ENCODE measurements around the gene MMP14.

DNA sequence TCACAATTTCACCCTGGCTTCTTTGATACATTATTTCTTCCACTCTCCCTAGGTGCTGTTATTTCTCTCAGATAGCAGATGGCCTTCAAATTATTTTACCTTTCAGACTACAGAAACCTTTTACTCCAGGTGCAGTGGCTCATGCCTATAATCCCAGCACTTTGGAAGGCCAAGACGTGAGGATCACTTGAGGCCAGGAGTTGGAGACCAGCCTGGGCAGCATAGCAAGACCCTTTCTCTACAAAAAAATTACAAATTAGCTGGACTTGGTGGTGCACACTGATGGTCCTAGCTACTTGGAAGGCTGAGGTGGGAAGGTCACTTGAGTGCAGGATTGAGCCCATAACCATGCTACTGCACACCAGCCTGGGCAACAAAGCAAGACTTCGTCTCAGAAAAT lies 44.2 kb upstream of the MMP14 start:
- TF ChIP-seq, protein P1, sequence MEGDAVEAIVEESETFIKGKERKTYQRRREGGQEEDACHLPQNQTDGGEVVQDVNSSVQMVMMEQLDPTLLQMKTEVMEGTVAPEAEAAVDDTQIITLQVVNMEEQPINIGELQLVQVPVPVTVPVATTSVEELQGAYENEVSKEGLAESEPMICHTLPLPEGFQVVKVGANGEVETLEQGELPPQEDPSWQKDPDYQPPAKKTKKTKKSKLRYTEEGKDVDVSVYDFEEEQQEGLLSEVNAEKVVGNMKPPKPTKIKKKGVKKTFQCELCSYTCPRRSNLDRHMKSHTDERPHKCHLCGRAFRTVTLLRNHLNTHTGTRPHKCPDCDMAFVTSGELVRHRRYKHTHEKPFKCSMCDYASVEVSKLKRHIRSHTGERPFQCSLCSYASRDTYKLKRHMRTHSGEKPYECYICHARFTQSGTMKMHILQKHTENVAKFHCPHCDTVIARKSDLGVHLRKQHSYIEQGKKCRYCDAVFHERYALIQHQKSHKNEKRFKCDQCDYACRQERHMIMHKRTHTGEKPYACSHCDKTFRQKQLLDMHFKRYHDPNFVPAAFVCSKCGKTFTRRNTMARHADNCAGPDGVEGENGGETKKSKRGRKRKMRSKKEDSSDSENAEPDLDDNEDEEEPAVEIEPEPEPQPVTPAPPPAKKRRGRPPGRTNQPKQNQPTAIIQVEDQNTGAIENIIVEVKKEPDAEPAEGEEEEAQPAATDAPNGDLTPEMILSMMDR (conservative IDR thresholded peaks at IDR 0.05 in 1 of 2, IDR thresholded peaks at IDR 0.05 in 1 of 2; ENCODE audit: extremely low read depth in 1 of 2, insufficient read depth in 1 of 2, low read depth in 1 of 2, low read length in 2 of 2) = no peak
- TF ChIP-seq EZH2 (IDR thresholded peaks at IDR 0.05; ENCODE audit: borderline replicate concordance, low read length) = no peak

Data from mammary epithelial cell (primary cell).